ENCODE results near the gene SPSB4. TPM values are rescaled to one million over a fixed set of nuclear protein-coding genes. Genes with fewer than 3 reads are reported as not detected.

The SPSB4 gene
- total and polyA plus RNA-seq, 5 donors from 2014 or later, result not detected

DNA sequence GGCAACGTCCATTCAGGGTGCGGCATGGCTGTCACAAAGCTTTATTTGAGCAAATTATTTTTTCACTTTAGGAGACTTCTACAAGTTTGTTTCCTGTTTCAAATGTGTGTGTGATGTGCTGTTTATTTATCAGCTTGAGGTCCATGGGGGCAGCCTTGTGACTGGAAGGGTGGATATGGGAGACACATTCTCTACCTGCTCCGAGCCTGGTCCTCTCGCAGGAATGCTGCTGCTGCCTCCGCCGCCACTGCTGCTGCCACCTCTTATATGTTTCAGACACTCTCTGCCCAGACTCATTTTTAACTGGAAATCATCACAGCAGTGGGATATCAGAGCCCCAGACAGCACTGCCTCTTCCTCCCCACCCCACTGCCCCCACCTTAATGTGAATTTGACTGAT, 97.0 kb downstream of the SPSB4 start:
- ATAC-seq (ENCODE audit: low read depth in 2 of 2), result no peak
- Mint-ChIP-seq H3K27ac (no peak overlapping the region), H3K4me3 (no peak overlapping the region)

DNA sequence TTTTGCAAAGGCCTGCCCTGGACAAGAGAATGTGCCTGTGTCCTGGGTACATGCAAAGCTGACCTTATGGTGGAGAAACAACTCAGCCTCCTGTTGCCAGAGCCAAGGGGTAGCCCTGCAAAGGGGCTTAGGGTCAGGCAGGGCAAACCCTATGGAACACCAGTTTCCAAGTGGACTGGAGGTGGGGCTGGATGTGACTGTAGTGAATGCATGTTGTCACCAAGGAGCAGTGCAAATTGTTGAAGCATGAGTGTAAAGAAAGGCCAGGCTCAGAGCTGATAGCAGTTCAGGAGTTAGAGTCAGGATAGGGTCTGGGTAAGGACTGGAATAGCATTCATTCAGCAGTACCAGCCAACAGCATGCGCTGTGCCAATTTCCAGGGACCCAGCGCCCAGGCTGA, 97.6 kb downstream of the SPSB4 start:
- no peaks in the 10 kb centered on the region for H3K4me1 ChIP-seq (ENCODE audit: control insufficient read depth, insufficient read depth, low read length, poor library complexity, severe bottlenecking)
- H3K27me3 ChIP-seq (ENCODE audit: control insufficient read depth, insufficient read depth, low read length), result peaks cover 3% of the 10 kb centered on the region
- DNase-seq (no peak), ATAC-seq (ENCODE audit: low read depth in 2 of 2) (no peak)
- H3K27ac ChIP-seq (ENCODE audit: insufficient read depth, low read length, poor library complexity, severe bottlenecking), result no peak overlapping the region
- Mint-ChIP-seq H3K9me3 (peaks cover 0 to 9% (median 1%) of the 10 kb centered on the region in 7 donors), H3K4me1 (no peaks in the 10 kb centered on the region), H3K36me3 (no peaks in the 10 kb centered on the region), H3K4me3 (no peak overlapping the region), H3K27me3 (peaks cover 19% of the 10 kb centered on the region), H3K27ac (no peak overlapping the region)
- H3K4me3 ChIP-seq (ENCODE audit: low read depth, low read length), result no peak overlapping the region
- no peaks in the 10 kb centered on the region for H3K36me3 ChIP-seq (ENCODE audit: control insufficient read depth, insufficient read depth, low read length)
- no peaks in the 10 kb centered on the region for H3K9me3 ChIP-seq (ENCODE audit: control insufficient read depth in 2 of 2, low read length in 2 of 2)

More for the DNA sequence above, 97.0 kb downstream of the SPSB4 start:
- Mint-ChIP-seq H3K9me3 (peaks cover 0 to 10% (median 2%) of the 10 kb centered on the region in 7 donors), H3K4me1 (no peaks in the 10 kb centered on the region), H3K36me3 (no peaks in the 10 kb centered on the region), H3K27me3 (peaks cover 16% of the 10 kb centered on the region)
- Histone ChIP-seq H3K4me1 (ENCODE audit: control insufficient read depth, insufficient read depth, low read length, poor library complexity, severe bottlenecking) (no peaks in the 10 kb centered on the region), H3K36me3 (ENCODE audit: control insufficient read depth, insufficient read depth, low read length) (no peaks in the 10 kb centered on the region), H3K9me3 (ENCODE audit: control insufficient read depth in 2 of 2, low read length in 2 of 2) (no peaks in the 10 kb centered on the region), H3K4me3 (ENCODE audit: low read depth, low read length) (no peak overlapping the region), H3K27me3 (ENCODE audit: control insufficient read depth, insufficient read depth, low read length) (peaks cover 3% of the 10 kb centered on the region), H3K27ac (ENCODE audit: insufficient read depth, low read length, poor library complexity, severe bottlenecking) (no peak overlapping the region)
- no peak for DNase-seq

DNA sequence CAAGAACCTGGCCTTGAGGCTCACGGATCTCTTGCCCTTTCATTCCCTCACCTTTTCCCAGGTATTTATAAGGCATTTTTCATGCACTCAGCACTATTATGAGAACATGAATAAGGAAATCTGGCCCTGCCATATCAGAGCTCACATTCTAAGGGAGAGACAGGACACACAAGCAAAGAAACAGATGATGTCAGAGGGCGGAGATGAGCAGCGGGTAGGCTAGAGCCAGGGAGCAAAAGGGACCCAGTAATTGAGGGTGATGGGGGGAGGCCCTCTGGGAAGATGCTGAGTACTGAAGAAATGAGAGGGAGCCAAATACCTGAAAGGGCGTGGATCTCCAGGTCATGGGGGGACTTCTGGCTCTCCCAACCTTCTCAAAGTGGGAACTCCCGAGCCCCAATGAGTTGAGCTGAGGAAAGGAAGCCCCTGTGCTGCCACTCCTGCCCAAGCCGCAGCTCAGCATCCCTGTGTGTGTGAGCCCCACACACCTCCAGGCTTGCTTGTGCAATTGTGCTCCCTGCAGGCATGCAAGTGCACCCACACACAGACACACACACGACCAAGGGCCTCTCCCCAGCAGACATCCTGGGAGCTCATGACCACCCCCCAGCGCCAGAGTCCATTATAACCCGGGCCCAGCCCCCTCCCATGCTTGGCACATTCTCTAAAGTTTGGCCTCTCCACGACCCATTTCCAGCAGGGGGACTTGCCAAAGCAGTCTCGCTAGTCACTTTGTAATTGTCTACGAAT, 99.1 kb downstream of the SPSB4 start:
- Histone ChIP-seq H3K27me3 (ENCODE audit: control insufficient read depth, insufficient read depth, low read length) (peaks cover 3% of the 10 kb centered on the region), H3K4me1 (ENCODE audit: control insufficient read depth, insufficient read depth, low read length, poor library complexity, severe bottlenecking) (no peaks in the 10 kb centered on the region), H3K9me3 (ENCODE audit: control insufficient read depth in 2 of 2, low read length in 2 of 2) (no peaks in the 10 kb centered on the region), H3K36me3 (ENCODE audit: control insufficient read depth, insufficient read depth, low read length) (no peaks in the 10 kb centered on the region), H3K4me3 (ENCODE audit: low read depth, low read length) (no peak overlapping the region), H3K27ac (ENCODE audit: insufficient read depth, low read length, poor library complexity, severe bottlenecking) (no peak overlapping the region)
- Mint-ChIP-seq H3K4me1 (no peaks in the 10 kb centered on the region), H3K27ac (no peak overlapping the region), H3K9me3 (peaks cover 0 to 4% (median 0%) of the 10 kb centered on the region in 7 donors), H3K27me3 (peaks cover 26% of the 10 kb centered on the region), H3K36me3 (no peaks in the 10 kb centered on the region), H3K4me3 (no peak overlapping the region)
- ATAC-seq (ENCODE audit: low read depth in 2 of 2) (no peak), DNase-seq (no peak)

DNA sequence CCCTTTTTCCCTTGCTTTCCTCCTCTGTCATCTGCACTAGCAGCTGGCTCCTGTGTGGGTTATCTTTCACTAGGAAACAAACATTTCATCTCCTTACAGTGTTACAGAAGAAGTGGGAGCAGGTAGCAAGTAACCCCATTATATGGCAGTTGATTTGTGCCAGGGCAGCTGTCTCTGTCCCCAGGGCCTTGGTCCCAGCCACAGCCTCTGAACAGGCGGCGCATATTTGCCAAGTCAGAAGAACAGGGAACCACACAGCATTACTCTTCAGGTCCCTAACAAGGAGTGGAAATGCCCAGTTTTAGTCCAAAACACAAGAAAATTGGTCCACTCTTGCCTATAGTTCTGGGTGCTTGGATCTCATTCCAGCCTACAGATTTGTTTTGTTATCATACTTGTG, 99.8 kb downstream of the SPSB4 start:
- Histone ChIP-seq H3K4me3 (ENCODE audit: low read depth, low read length) (no peak overlapping the region), H3K4me1 (ENCODE audit: control insufficient read depth, insufficient read depth, low read length, poor library complexity, severe bottlenecking) (no peaks in the 10 kb centered on the region), H3K27me3 (ENCODE audit: control insufficient read depth, insufficient read depth, low read length) (peaks cover 3% of the 10 kb centered on the region), H3K36me3 (ENCODE audit: control insufficient read depth, insufficient read depth, low read length) (no peaks in the 10 kb centered on the region), H3K9me3 (ENCODE audit: control insufficient read depth in 2 of 2, low read length in 2 of 2) (no peaks in the 10 kb centered on the region), H3K27ac (ENCODE audit: insufficient read depth, low read length, poor library complexity, severe bottlenecking) (no peak overlapping the region)
- no peak overlapping the region for H3K27ac Mint-ChIP-seq
- H3K9me3 Mint-ChIP-seq, result peaks cover 0 to 3% (median 0%) of the 10 kb centered on the region in 7 donors
- no peak for DNase-seq
- peaks cover 26% of the 10 kb centered on the region for H3K27me3 Mint-ChIP-seq
- H3K4me1 Mint-ChIP-seq, result no peaks in the 10 kb centered on the region
- H3K36me3 Mint-ChIP-seq, result no peaks in the 10 kb centered on the region
- H3K4me3 Mint-ChIP-seq, result no peak overlapping the region
- no peak for ATAC-seq (ENCODE audit: low read depth in 2 of 2)

DNA sequence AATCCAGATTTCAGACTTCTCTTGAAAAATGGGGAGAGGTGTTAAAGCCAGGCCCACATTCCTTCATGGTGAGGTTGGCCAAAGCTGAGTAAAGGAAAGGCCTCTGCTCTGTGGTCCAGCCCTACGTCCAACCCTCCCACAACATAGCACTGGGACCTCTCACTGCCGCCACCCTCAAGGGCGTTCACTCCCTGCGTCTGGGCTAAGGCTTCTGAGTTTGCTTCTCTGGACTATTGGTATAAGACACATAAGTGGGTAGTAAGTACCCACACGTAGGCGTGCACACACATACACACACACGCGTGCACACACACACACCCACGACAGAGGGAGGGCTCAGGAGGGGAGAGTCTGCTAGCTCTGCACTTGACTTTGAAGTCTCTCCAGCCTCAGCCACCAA, 100.3 kb downstream of the SPSB4 start:
- Histone ChIP-seq H3K4me1 (ENCODE audit: control insufficient read depth, insufficient read depth, low read length, poor library complexity, severe bottlenecking) (no peaks in the 10 kb centered on the region), H3K9me3 (ENCODE audit: control insufficient read depth in 2 of 2, low read length in 2 of 2) (no peaks in the 10 kb centered on the region), H3K4me3 (ENCODE audit: low read depth, low read length) (no peak overlapping the region), H3K27me3 (ENCODE audit: control insufficient read depth, insufficient read depth, low read length) (peaks cover 3% of the 10 kb centered on the region), H3K27ac (ENCODE audit: insufficient read depth, low read length, poor library complexity, severe bottlenecking) (no peak overlapping the region), H3K36me3 (ENCODE audit: control insufficient read depth, insufficient read depth, low read length) (no peaks in the 10 kb centered on the region)
- Mint-ChIP-seq H3K27ac (no peak overlapping the region), H3K36me3 (no peaks in the 10 kb centered on the region), H3K4me1 (no peaks in the 10 kb centered on the region), H3K27me3 (peaks cover 26% of the 10 kb centered on the region), H3K4me3 (no peak overlapping the region), H3K9me3 (peaks cover 0 to 4% (median 0%) of the 10 kb centered on the region in 7 donors)
- DNase-seq, result no peak
- ATAC-seq (ENCODE audit: low read depth in 2 of 2), result no peak

DNA sequence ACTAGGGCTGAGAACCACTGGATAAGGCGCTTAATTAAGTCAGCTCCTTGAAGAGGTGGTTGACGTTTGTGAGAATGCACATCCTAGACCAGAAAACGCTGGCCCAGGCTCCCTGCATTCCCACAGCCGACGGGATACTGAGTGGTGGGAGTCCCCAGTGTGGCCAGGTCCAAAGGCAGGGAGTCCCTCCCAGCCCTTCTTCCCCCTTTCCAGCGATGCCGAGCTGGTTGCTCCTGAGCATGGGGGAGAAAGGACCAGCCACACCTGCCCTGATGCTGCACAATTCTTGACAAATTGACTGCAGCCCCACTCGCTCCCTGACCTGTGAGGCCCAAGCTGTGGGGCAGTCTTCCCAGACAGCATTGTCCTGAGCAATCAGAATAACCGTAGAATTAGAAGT, 101.0 kb downstream of the SPSB4 start:
- H3K27me3 Mint-ChIP-seq, result peaks cover 26% of the 10 kb centered on the region
- no peak for ATAC-seq (ENCODE audit: low read depth in 2 of 2)

DNA sequence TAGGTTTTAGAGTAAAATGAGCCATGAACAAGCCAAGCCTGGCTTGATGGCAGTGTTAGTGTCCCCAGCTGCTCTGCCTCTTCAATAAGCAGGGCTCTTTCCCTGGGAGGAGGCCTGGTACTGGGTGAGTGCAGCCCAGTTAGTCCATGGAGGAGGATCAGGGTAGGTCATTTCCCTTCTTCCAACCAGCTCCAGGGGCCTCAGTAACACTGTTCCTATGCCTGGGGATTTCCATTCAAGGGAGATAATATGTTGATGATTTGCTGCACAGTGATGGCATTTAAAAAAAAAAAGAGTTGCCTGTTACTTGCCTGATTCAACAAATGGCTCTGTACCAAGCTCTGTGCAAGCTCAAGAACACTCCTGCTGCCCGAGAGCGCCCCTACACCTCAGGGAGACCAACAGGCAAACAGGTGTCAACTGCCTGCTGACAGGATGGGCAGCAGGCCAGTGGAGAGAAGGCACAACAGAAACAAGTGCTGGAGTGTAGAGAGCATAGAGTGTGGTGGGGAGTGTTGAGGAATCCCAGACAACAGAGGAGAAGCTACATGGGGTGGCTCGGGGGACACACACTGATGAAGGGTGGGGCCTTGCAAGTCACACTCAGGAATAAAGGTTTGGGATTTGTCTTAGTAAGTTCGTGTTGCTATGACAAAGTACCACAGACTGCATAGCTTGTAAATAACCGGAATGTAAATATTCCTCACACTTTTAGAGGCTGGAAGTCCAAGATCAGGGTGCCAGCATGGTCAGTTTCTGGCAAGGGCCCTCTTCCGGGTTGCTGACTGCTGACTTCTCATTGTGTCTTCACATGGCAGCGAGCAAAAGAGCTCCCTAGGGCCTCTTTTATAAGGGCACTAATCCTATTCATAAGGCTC, 101.9 kb downstream of the SPSB4 start:
- DNase-seq (no peak), ATAC-seq (ENCODE audit: low read depth in 2 of 2) (no peak)
- Mint-ChIP-seq H3K36me3 (no peaks in the 10 kb centered on the region), H3K4me1 (no peaks in the 10 kb centered on the region), H3K9me3 (peaks cover 0 to 4% (median 0%) of the 10 kb centered on the region in 7 donors), H3K27ac (no peak overlapping the region), H3K4me3 (no peak overlapping the region), H3K27me3 (peaks cover 26% of the 10 kb centered on the region)
- Histone ChIP-seq H3K36me3 (ENCODE audit: control insufficient read depth, insufficient read depth, low read length) (no peaks in the 10 kb centered on the region), H3K4me1 (ENCODE audit: control insufficient read depth, insufficient read depth, low read length, poor library complexity, severe bottlenecking) (no peaks in the 10 kb centered on the region), H3K27ac (ENCODE audit: insufficient read depth, low read length, poor library complexity, severe bottlenecking) (no peak overlapping the region), H3K9me3 (ENCODE audit: control insufficient read depth in 2 of 2, low read length in 2 of 2) (no peaks in the 10 kb centered on the region), H3K27me3 (ENCODE audit: control insufficient read depth, insufficient read depth, low read length) (peaks cover 3% of the 10 kb centered on the region), H3K4me3 (ENCODE audit: low read depth, low read length) (no peak overlapping the region)

More for the DNA sequence above, 101.0 kb downstream of the SPSB4 start:
- no peak overlapping the region for H3K27ac Mint-ChIP-seq
- no peaks in the 10 kb centered on the region for H3K9me3 ChIP-seq (ENCODE audit: control insufficient read depth in 2 of 2, low read length in 2 of 2)
- peaks cover 3% of the 10 kb centered on the region for H3K27me3 ChIP-seq (ENCODE audit: control insufficient read depth, insufficient read depth, low read length)
- peaks cover 0 to 4% (median 0%) of the 10 kb centered on the region in 7 donors for H3K9me3 Mint-ChIP-seq
- H3K36me3 Mint-ChIP-seq, result no peaks in the 10 kb centered on the region
- H3K4me1 ChIP-seq (ENCODE audit: control insufficient read depth, insufficient read depth, low read length, poor library complexity, severe bottlenecking), result no peaks in the 10 kb centered on the region
- H3K4me3 ChIP-seq (ENCODE audit: low read depth, low read length), result no peak overlapping the region
- no peak overlapping the region for H3K4me3 Mint-ChIP-seq
- no peak overlapping the region for H3K27ac ChIP-seq (ENCODE audit: insufficient read depth, low read length, poor library complexity, severe bottlenecking)
- no peak for DNase-seq
- no peaks in the 10 kb centered on the region for H3K36me3 ChIP-seq (ENCODE audit: control insufficient read depth, insufficient read depth, low read length)
- H3K4me1 Mint-ChIP-seq, result no peaks in the 10 kb centered on the region
